22Rv1 (cell line): Measurements from ENCODE around the gene UNK.
A peak's percentile ranks its signal among the peaks of the same experiment; 100 is the strongest.

Experiments used
- H3K27ac ChIP-seq: fragments of 450-650 bp; 2 replicates; pipeline ENCODE4 v1.5.1; 2017
- CTCF ChIP-seq: fragments of 450-650 bp; IDR thresholded peaks from 2 replicates; pipeline ENCODE4 v1.5.1; 2017; ENCODE audit warnings: mild to moderate bottlenecking
- ZFX ChIP-seq: fragments of 450-650 bp; IDR thresholded peaks from 2 replicates; pipeline ENCODE4 v1.6.1; 2017; ENCODE audit warnings: antibody characterized with exemption, borderline replicate concordance

UNK gene

GRCh38 chr17:75874323-75875181 is 89.9 kb downstream of the UNK start:
- TF ChIP-seq CTCF: no peak
- TF ChIP-seq ZFX: no peak
- peak overlapping the region; percentile 96 for H3K27ac ChIP-seq
